ENCODE results near the gene VWA8.

- no peak for TF ChIP-seq BACH2 (CRISPR knock-in tag; IDR thresholded peaks at IDR 0.05; ENCODE audit: borderline replicate concordance)
- no peak for TF ChIP-seq ZNF8 (CRISPR knock-in tag; IDR thresholded peaks at IDR 0.05)
- no peak for TF ChIP-seq CSDC2 (CRISPR knock-in tag; IDR thresholded peaks at IDR 0.05)
- no peak for TF ChIP-seq ISL1 (CRISPR knock-in tag; IDR thresholded peaks at IDR 0.05)
- TF ChIP-seq ESRRG (CRISPR knock-in tag; IDR thresholded peaks at IDR 0.05) = no peak
- TF ChIP-seq TCF4 (CRISPR knock-in tag; IDR thresholded peaks at IDR 0.05; ENCODE audit: borderline replicate concordance) = no peak
- TF ChIP-seq PATZ1 (CRISPR knock-in tag; IDR thresholded peaks at IDR 0.05; ENCODE audit: borderline replicate concordance) = no peak
- TF ChIP-seq, protein P1, sequence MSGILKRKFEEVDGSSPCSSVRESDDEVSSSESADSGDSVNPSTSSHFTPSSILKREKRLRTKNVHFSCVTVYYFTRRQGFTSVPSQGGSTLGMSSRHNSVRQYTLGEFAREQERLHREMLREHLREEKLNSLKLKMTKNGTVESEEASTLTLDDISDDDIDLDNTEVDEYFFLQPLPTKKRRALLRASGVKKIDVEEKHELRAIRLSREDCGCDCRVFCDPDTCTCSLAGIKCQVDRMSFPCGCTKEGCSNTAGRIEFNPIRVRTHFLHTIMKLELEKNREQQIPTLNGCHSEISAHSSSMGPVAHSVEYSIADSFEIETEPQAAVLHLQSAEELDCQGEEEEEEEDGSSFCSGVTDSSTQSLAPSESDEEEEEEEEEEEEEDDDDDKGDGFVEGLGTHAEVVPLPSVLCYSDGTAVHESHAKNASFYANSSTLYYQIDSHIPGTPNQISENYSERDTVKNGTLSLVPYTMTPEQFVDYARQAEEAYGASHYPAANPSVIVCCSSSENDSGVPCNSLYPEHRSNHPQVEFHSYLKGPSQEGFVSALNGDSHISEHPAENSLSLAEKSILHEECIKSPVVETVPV (CRISPR knock-in tag; IDR thresholded peaks at IDR 0.05) = no peak
- TF ChIP-seq GLIS3 (CRISPR knock-in tag; IDR thresholded peaks at IDR 0.05) = no peak
- no peak for TF ChIP-seq ARNTL (CRISPR knock-in tag; IDR thresholded peaks at IDR 0.05; ENCODE audit: borderline replicate concordance, low read depth)
- TF ChIP-seq ZFP3 (CRISPR knock-in tag; IDR thresholded peaks at IDR 0.05) = no peak
- TF ChIP-seq PPARA (CRISPR knock-in tag; IDR thresholded peaks at IDR 0.05; ENCODE audit: borderline replicate concordance) = no peak
Measured at GRCh38 chr13:41988244-41988643, 27.3 kb upstream of the VWA8 start.
